Nephron (organoid): ENCODE data around the gene PACRG.

Experiments used
- H3K27ac Mint-ChIP-seq, 3 experiments: 2 replicates each; pipeline ENCODE4 v1.8.0; 2020; ENCODE audit warnings: mixed read lengths in 3 of 3, mild to moderate bottlenecking in 2 of 3, moderate library complexity in 1 of 3
- H3K27me3 Mint-ChIP-seq: 2 replicates; pipeline ENCODE4 v1.8.0; 2021; ENCODE audit warnings: low read depth, mild to moderate bottlenecking, moderate library complexity, mixed read lengths
- H3K36me3 Mint-ChIP-seq: 2 replicates; pipeline ENCODE4 v1.8.0; 2020; ENCODE audit warnings: low read depth, mixed read lengths
- H3K4me1 Mint-ChIP-seq: 2 replicates; pipeline ENCODE4 v1.8.0; 2020; ENCODE audit warnings: mixed read lengths
- H3K4me3 Mint-ChIP-seq, 3 experiments: 2 replicates each; pipeline ENCODE4 v1.8.0; 2020; ENCODE audit warnings: mild to moderate bottlenecking in 3 of 3, mixed read lengths in 3 of 3, moderate library complexity in 2 of 3
- H3K9me3 Mint-ChIP-seq: 2 replicates; pipeline ENCODE4 v1.8.0; 2020; ENCODE audit warnings: mixed read lengths
- TF ChIP-seq, protein P1 (sequence below), 3 experiments: fragments of 200-600 bp; sonication (generic); IDR thresholded peaks; one replicate each; pipeline ENCODE4 v1.5.0; 2021; ENCODE audit warnings: antibody characterized with exemption in 3 of 3; ENCODE audit not compliant: unreplicated experiment in 3 of 3

PACRG gene

DNA sequence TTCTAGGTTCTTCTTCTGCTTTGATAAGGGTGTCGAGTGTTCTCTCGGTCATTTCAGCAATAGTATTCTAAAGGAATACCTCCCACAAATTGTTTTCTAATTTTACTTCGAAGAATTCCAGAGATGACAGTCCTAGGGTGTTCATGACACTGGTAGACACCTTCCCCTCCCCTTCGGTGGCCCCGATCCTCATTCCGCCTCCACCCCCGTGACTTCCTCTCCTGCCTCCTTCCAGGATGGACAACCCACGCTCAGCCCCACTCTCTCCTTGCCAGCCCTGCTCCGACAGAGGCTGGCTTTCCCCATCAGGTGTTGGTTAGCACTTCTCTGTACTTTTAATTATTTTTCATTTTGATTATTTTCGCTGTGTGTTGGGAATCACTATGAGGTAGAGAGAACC is 431.9 kb downstream of the PACRG start:
- no peaks in the 10 kb centered on the region for H3K9me3 Mint-ChIP-seq
- H3K27ac Mint-ChIP-seq: no peak overlapping the region
- H3K36me3 Mint-ChIP-seq: no peaks in the 10 kb centered on the region
- peaks cover 6% of the 10 kb centered on the region for H3K27me3 Mint-ChIP-seq
- no peaks in the 10 kb centered on the region for H3K4me1 Mint-ChIP-seq
- no peak overlapping the region for H3K4me3 Mint-ChIP-seq
- TF ChIP-seq, protein P1, sequence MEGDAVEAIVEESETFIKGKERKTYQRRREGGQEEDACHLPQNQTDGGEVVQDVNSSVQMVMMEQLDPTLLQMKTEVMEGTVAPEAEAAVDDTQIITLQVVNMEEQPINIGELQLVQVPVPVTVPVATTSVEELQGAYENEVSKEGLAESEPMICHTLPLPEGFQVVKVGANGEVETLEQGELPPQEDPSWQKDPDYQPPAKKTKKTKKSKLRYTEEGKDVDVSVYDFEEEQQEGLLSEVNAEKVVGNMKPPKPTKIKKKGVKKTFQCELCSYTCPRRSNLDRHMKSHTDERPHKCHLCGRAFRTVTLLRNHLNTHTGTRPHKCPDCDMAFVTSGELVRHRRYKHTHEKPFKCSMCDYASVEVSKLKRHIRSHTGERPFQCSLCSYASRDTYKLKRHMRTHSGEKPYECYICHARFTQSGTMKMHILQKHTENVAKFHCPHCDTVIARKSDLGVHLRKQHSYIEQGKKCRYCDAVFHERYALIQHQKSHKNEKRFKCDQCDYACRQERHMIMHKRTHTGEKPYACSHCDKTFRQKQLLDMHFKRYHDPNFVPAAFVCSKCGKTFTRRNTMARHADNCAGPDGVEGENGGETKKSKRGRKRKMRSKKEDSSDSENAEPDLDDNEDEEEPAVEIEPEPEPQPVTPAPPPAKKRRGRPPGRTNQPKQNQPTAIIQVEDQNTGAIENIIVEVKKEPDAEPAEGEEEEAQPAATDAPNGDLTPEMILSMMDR (IDR thresholded peaks at IDR 0.05; ENCODE audit: unreplicated experiment in 3 of 3): no peak

DNA sequence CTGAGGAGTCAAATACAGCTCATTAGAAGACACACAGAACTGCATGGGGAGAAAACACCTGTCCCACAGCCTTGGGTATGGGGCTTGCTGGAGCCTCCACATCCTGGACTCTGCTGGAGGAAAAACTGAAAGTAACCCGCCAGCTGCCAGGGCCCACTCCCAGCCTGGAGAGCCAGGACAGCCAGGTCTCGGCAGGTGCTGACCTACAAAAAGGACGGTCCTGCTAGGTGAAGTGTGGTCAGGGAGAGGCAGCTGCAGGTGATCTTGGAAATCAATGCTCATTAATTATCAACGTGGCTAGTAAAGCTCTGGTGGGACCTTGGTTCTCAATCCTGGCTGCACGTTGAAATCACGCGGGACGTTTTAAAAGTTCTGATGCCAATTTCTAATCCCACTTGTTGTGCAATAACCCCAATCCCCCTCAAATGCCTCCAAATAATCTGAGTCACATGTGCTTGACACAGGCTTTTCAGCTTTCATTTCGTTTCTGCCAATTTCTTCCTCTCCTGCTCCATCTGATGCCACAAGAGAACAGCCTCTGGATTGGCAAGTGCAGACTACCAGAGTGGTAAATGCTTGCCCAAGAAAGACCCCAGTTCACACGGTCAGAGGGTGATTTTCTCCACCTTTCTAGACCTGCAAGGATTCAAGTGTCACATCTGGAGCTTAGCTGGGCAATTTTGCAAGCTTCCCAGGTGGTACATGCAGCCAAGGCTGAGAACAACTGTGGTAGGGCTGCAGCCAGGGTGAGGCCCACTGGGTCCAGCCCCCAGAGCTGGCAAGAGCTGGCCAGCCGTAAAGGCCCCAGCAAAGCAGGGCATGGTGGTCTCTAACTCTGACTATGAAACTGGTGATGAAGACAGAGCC is 434.5 kb downstream of the PACRG start:
- TF ChIP-seq, protein P1 (IDR thresholded peaks at IDR 0.05; ENCODE audit: unreplicated experiment in 3 of 3): no peak
- no peaks in the 10 kb centered on the region for H3K4me1 Mint-ChIP-seq
- H3K4me3 Mint-ChIP-seq: no peak overlapping the region
- H3K27ac Mint-ChIP-seq: no peak overlapping the region
- no peaks in the 10 kb centered on the region for H3K9me3 Mint-ChIP-seq
- no peaks in the 10 kb centered on the region for H3K36me3 Mint-ChIP-seq
- H3K27me3 Mint-ChIP-seq: no peaks in the 10 kb centered on the region

DNA sequence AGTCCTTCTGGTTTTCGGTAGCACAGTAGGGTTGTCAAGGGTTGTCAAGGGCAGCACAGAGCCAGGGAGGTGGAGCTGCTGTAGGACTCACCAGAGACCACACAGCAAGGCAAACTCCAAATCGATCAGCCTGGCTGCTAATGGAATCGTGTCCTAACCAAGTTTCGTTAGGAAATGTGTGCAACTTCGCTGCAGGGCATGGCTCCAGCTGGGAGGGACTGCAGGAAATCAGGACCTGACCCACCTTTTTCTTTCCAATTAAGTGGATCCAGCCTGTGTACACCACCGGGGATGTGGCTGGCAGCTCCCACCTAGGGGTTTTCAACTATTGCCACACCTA is 435.1 kb downstream of the PACRG start:
- Mint-ChIP-seq H3K27ac (no peak overlapping the region), H3K27me3 (no peaks in the 10 kb centered on the region), H3K4me1 (no peaks in the 10 kb centered on the region), H3K9me3 (no peaks in the 10 kb centered on the region), H3K4me3 (no peak overlapping the region), H3K36me3 (no peaks in the 10 kb centered on the region)
- TF ChIP-seq, protein P1 (IDR thresholded peaks at IDR 0.05; ENCODE audit: unreplicated experiment in 3 of 3): no peak

DNA sequence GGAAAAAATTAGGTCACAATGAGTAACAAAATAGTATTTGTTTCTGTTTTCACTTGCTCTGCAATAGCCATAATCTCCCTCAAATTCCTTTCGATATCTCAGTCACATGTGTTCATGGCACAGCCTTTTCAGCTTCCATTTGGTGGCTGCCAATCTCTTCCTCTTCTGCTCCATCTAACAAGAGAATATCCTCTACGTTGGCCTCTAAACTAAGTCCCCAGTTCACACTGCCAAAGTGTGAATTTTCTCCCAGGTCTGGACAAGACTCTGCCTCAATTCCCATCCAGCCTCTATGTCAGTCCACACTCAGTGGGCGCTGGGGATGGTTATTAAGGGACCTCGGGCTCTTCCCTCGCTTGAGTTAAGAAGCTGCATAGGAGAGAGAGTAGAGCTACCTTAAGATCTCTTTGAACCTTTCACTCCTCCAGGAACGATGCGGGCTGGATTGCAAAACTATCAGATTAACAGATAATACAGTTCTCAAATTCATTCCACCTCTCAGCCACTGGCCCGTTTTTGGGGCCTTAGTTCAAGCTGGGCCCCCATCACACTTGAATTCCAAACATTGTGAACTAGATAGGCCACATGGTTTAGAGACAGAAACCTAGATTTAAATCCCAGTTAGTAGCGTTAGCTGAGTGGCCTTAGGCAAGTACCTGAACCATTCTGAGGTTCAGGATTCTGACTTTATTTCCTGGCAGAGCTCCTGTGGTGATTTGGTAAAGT is 436.6 kb downstream of the PACRG start:
- Mint-ChIP-seq H3K9me3 (peaks cover 4% of the 10 kb centered on the region), H3K36me3 (no peaks in the 10 kb centered on the region), H3K27me3 (peaks cover 4% of the 10 kb centered on the region), H3K4me3 (no peak overlapping the region), H3K4me1 (no peaks in the 10 kb centered on the region), H3K27ac (no peak overlapping the region)
- TF ChIP-seq, protein P1 (IDR thresholded peaks at IDR 0.05; ENCODE audit: unreplicated experiment in 3 of 3): no peak

DNA sequence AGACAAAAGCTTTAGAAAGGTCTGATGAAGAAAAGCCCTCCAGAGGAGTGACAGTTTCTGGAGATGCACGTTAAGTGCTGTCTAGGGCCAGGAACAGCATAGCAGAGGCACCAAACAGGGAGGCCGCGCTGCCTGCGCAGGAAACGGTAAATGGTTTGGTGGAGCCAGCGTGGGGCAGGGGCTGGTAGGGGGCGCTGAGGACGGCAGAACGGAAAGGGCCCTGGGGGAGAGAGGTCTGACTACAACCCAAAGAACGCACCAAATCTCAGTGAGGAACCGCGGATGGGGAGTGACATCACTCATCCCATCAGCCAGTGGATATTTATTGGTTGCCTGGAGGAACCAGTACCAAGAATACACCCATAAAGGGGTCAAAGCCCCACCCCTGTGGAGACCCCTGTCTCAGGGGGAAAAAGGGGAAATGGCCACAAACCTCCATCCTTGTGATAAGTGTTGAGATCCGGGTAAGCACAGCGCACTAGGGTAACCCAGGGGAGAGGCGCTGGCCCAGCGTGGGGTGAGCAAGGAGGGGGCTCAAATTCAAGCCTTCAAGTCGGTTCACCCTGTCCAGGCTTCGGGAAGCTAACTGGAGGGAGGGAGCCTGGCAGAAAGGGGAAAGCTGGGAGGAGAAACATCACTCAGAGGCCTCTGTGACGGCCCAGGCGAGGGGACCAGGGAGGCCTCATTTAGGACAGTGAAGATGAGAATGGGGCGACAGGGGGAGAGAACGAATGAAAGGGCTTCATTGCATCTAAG is 437.6 kb downstream of the PACRG start:
- TF ChIP-seq, protein P1 (IDR thresholded peaks at IDR 0.05; ENCODE audit: unreplicated experiment in 3 of 3): no peak
- H3K4me3 Mint-ChIP-seq: no peak overlapping the region
- H3K27me3 Mint-ChIP-seq: peaks cover 6% of the 10 kb centered on the region
- no peak overlapping the region for H3K27ac Mint-ChIP-seq
- peaks cover 5% of the 10 kb centered on the region for H3K9me3 Mint-ChIP-seq
- H3K4me1 Mint-ChIP-seq: no peaks in the 10 kb centered on the region
- H3K36me3 Mint-ChIP-seq: no peaks in the 10 kb centered on the region
